Hepatocyte (in vitro differentiated cells): ENCODE results near the gene VWA1.

Experiments used
- CTCF ChIP-seq: fragments of 200-600 bp; sonication (generic); IDR thresholded peaks from 2 replicates; pipeline ENCODE4 v1.5.1; 2016; ENCODE audit warnings: antibody characterized with exemption, mild to moderate bottlenecking; ENCODE audit not compliant: poor library complexity
- EZH2phosphoT487 ChIP-seq: fragments of 200-600 bp; sonication (generic); IDR thresholded peaks from one replicate; pipeline ENCODE4 v1.6.1; 2018; ENCODE audit warnings: antibody characterized with exemption, mild to moderate bottlenecking, low read depth, moderate library complexity; ENCODE audit not compliant: unreplicated experiment, severe bottlenecking

DNA sequence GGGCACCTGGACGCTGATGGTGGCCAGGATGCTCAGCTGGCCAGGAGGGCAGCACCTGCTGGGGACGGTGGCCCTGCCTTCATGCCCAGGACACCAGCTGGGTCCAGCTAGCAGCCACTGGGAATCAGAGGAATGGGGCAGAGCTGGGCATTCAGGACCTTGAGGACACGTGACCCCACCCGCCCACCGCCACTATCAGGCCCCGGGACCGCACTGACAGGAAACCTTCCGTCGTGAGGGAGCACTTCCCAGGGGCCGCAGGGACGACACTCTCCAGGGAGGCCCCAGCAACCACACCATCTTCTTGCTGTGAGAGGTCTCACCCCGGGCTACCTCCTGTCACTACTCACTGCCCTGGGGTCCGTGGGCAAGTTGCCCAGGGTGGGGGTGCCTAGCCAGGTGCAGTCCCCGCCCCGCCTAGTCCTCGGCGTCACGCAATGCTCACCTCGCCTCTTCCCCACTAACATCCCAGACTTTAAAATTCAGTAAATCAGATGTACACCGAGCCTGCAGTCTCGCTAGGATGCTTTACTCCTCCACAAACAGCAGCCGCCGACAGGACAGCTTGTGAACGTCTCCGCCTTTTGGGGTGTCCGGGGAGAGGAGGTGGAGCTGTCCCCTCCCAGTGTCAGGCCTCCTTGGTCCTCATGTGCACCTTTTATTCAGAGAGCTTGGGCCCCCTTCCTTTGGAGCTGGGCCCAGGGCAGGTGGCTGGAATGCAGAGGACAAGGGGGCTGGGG is 4.9 kb downstream of the VWA1 start:
- TF ChIP-seq CTCF: no peak
- no peak for TF ChIP-seq EZH2phosphoT487
